PC-9 (cell line): ENCODE data around the gene MPC1. TPM values are rescaled to one million over a fixed set of nuclear protein-coding genes. Genes with fewer than 3 reads are reported as not detected.

Experiments used
- BruUV-seq: library from RNA; stranded (reverse); fragments of 400-500 nt; replicated peaks from 2 replicates; lab custom pipeline; 2021; lab: Mats Ljungman, UMichigan
- CTCF ChIA-PET: fragments of 300-600 bp; sonication (Branson Sonifier 250); formaldehyde crosslinking; loops from one replicate; lab custom pipeline; 2022; ENCODE audit warnings: antibody characterized with exemption; lab: Charles Lee
- POLR2A ChIA-PET: fragments of 300-600 bp; sonication (Branson Sonifier 250); formaldehyde crosslinking; loops from one replicate; lab custom pipeline; 2022; ENCODE audit warnings: antibody characterized with exemption; ENCODE audit not compliant: unreplicated experiment; lab: Charles Lee
- DNase-seq, 2 experiments: peaks; one replicate each; pipeline versions ENCODE4 v3.0.0 to v3.0.0-alpha.2; 2015 to 2022; ENCODE audit warnings: mixed read lengths in 1 of 2
- H2AFZ ChIP-seq: fragments of 200-600 bp; sonication (generic); 2 replicates; pipeline ENCODE4 v1.8.1; 2017; ENCODE audit warnings: antibody characterized with exemption
- H3F3A ChIP-seq: fragments of 200-600 bp; sonication (generic); 2 replicates; pipeline ENCODE4 v1.8.1; 2017; ENCODE audit warnings: antibody characterized with exemption, mild to moderate bottlenecking, low read depth; ENCODE audit not compliant: insufficient read depth
- H3K27ac ChIP-seq: fragments of 200-600 bp; sonication (generic); 2 replicates; pipeline ENCODE4 v1.6.1; 2016; ENCODE audit warnings: mixed run types
- H3K27me3 ChIP-seq: fragments of 200-600 bp; sonication (generic); 2 replicates; pipeline ENCODE4 v1.6.1; 2016; ENCODE audit warnings: low read depth, mixed run types; ENCODE audit not compliant: insufficient read depth
- H3K36me3 ChIP-seq: fragments of 200-600 bp; sonication (generic); 2 replicates; pipeline ENCODE4 v1.6.1; 2016; ENCODE audit warnings: low read depth, mixed run types
- H3K4me1 ChIP-seq: fragments of 200-600 bp; sonication (generic); replicated peaks from 2 replicates; pipeline ENCODE4 v1.6.1; 2016; ENCODE audit warnings: mixed run types; ENCODE audit not compliant: insufficient read depth
- H3K4me2 ChIP-seq: fragments of 200-600 bp; sonication (generic); 2 replicates; pipeline ENCODE4 v1.6.1; 2017; ENCODE audit warnings: mixed run types
- H3K4me3 ChIP-seq: fragments of 200-600 bp; sonication (generic); 2 replicates; pipeline ENCODE4 v1.6.1; 2016; ENCODE audit warnings: mixed run types
- H3K79me2 ChIP-seq: fragments of 200-600 bp; sonication (generic); 2 replicates; pipeline ENCODE4 v1.6.1; 2017; ENCODE audit warnings: low read depth, mixed run types
- H3K9me2 ChIP-seq: fragments of 200-600 bp; sonication (generic); 2 replicates; pipeline ENCODE4 v1.8.1; 2017; ENCODE audit warnings: mild to moderate bottlenecking; ENCODE audit not compliant: insufficient read depth
- H3K9me3 ChIP-seq: fragments of 200-600 bp; sonication (generic); 2 replicates; pipeline ENCODE4 v1.8.1; 2016; ENCODE audit warnings: low read depth; ENCODE audit not compliant: insufficient read depth
- H4K20me1 ChIP-seq: fragments of 200-600 bp; sonication (generic); 2 replicates; pipeline ENCODE4 v1.8.1; 2017; ENCODE audit not compliant: insufficient read depth
- CTCF ChIP-seq: fragments of 200-600 bp; sonication (generic); conservative IDR thresholded peaks from 2 replicates; pipeline ENCODE4 v1.6.1; 2017; ENCODE audit warnings: mixed run types, antibody characterized with exemption, mild to moderate bottlenecking, moderate library complexity
- EZH2 ChIP-seq: fragments of 200-600 bp; sonication (generic); IDR thresholded peaks from 2 replicates; pipeline ENCODE4 v1.8.0; 2017; ENCODE audit warnings: antibody characterized with exemption, low read depth
- intact Hi-C: fragments of 100-400 bp; cut with micrococcal nuclease; formaldehyde crosslinking; loops from one replicate; pipeline ENCODE4 v1.10.0; 2022; ENCODE audit not compliant: unreplicated experiment
- total RNA-seq: library from RNA; stranded (reverse); gene quantifications from 2 replicates; pipeline ENCODE4 v1.2.3, GENCODE V29; 2021

The MPC1 gene
- total RNA-seq, 1 experiment from 2014 or later, result 13.3 TPM

- TF ChIP-seq EZH2 (no peak), CTCF (no peak)
- no peaks in the 10 kb centered on the region for H3K9me3 ChIP-seq
- POLR2A ChIA-PET, result no interaction called here
- no peak overlapping the region for H2AFZ ChIP-seq
- CTCF ChIA-PET, result no interaction called here
- H3K9me2 ChIP-seq, result no peaks in the 10 kb centered on the region
- H3K4me1 ChIP-seq, result no peaks in the 10 kb centered on the region
- no peaks in the 10 kb centered on the region for H4K20me1 ChIP-seq
- H3F3A ChIP-seq, result peaks cover 5% of the 10 kb centered on the region; the same call in 1 of the 2 replicates
- H3K36me3 ChIP-seq, result no peaks in the 10 kb centered on the region
- H3K4me2 ChIP-seq, result no peak overlapping the region
- intact Hi-C loops, result no loop called here
- no TSS peak for BruUV-seq
- no peak for DNase-seq
- no peaks in the 10 kb centered on the region for H3K79me2 ChIP-seq
- H3K27me3 ChIP-seq, result no peaks in the 10 kb centered on the region
- no peak overlapping the region for H3K27ac ChIP-seq
- no peak overlapping the region for H3K4me3 ChIP-seq
Measured at GRCh38 chr6:166318227-166318626, 64.5 kb downstream of the MPC1 start.

- intact Hi-C loops, result no loop called here
- ChIA-PET CTCF (no interaction called here), POLR2A (no interaction called here)
- Histone ChIP-seq H3K9me2 (no peaks in the 10 kb centered on the region), H3K79me2 (no peaks in the 10 kb centered on the region), H4K20me1 (no peaks in the 10 kb centered on the region), H2AFZ (no peak overlapping the region), H3K4me3 (no peak overlapping the region), H3K9me3 (no peaks in the 10 kb centered on the region), H3F3A (peaks cover 4% of the 10 kb centered on the region; the same call in 1 of the 2 replicates), H3K27me3 (no peaks in the 10 kb centered on the region), H3K36me3 (no peaks in the 10 kb centered on the region), H3K4me1 (no peaks in the 10 kb centered on the region), H3K27ac (no peak overlapping the region), H3K4me2 (no peak overlapping the region)
- BruUV-seq, result no TSS peak
- no peak for DNase-seq
- TF ChIP-seq CTCF (no peak), EZH2 (no peak)
Measured at GRCh38 chr6:166317261-166318212, 65.2 kb downstream of the MPC1 start.

GRCh38 chr6:166315436-166315835 lies 67.3 kb downstream of the MPC1 start:
- Histone ChIP-seq H3K4me3 (no peak overlapping the region), H3K4me1 (no peaks in the 10 kb centered on the region), H3K4me2 (no peak overlapping the region), H3K27ac (no peak overlapping the region), H4K20me1 (no peaks in the 10 kb centered on the region), H3F3A (no peaks in the 10 kb centered on the region), H3K36me3 (no peaks in the 10 kb centered on the region), H2AFZ (no peak overlapping the region), H3K9me3 (no peaks in the 10 kb centered on the region), H3K27me3 (no peaks in the 10 kb centered on the region), H3K79me2 (no peaks in the 10 kb centered on the region), H3K9me2 (no peaks in the 10 kb centered on the region)
- DNase-seq, result no peak
- intact Hi-C loops, result no loop called here
- BruUV-seq, result no TSS peak
- CTCF ChIA-PET, result no interaction called here
- POLR2A ChIA-PET, result no interaction called here
- TF ChIP-seq CTCF (no peak), EZH2 (no peak)

Other genes with a start within 250 kb of the MPC1 start
- gene TBXT, start 215.1 kb downstream of the MPC1 start, total RNA-seq, result not detected in 2 replicates
- not detected in 2 replicates for gene PRR18, start 74.5 kb downstream of the MPC1 start, total RNA-seq
- gene SFT2D1, start 40.4 kb downstream of the MPC1 start, total RNA-seq, result 31.5 and 39.9 TPM in 2 replicates
- 0.52 and 0.73 TPM in 2 replicates for gene RAMACL, start 203.7 kb upstream of the MPC1 start, total RNA-seq
- 18.5 and 20.6 TPM in 2 replicates for gene RPS6KA2, start 244.3 kb upstream of the MPC1 start, total RNA-seq